Naive thymus-derived CD4-positive, alpha-beta T cell (primary cell): Measurements from ENCODE around the gene MKRN1. TPM values are rescaled to one million over a fixed set of nuclear protein-coding genes. Genes with fewer than 3 reads are reported as not detected.

Experiments
- ATAC-seq: fragments of 150-1000 bp; cut with Tn5 transposase; 2 replicates; pipeline ENCODE4 v1.10.0; 2021; ENCODE audit warnings: mild to moderate bottlenecking, moderate library complexity
- CTCF ChIA-PET: fragments of 350-600 bp; sonication (Branson Sonifier 250); formaldehyde crosslinking; loops from one replicate; lab custom pipeline; 2021; ENCODE audit warnings: antibody characterized with exemption; lab: Charles Lee
- POLR2A ChIA-PET: fragments of 350-600 bp; sonication (Branson Sonifier 250); formaldehyde crosslinking; loops from one replicate; lab custom pipeline; 2021; ENCODE audit warnings: antibody characterized with exemption, inconsistent platforms; lab: Charles Lee
- DNase-seq, 9 donors: peaks; one replicate each; pipeline versions ENCODE4 v3.0.0 to v3.0.0-alpha.2; 2020 to 2022; ENCODE audit warnings: mixed read lengths in 1 of 9
- H3K27ac ChIP-seq: one replicate; pipeline ENCODE4 v1.7.0; 2013; ENCODE audit warnings: mild to moderate bottlenecking, low read depth, low read length, moderate library complexity
- H3K27me3 ChIP-seq, 2 donors: one replicate each; pipeline ENCODE4 v1.7.0; 2013; ENCODE audit warnings: low read length in 2 of 2, mild to moderate bottlenecking in 2 of 2, moderate library complexity in 2 of 2; ENCODE audit not compliant: control insufficient read depth in 2 of 2, insufficient read depth in 2 of 2
- H3K36me3 ChIP-seq, 3 experiments: 1 replicate in 2 of 3; 2 replicates in 1 of 3; pipeline ENCODE4 v1.7.0; 2013; ENCODE audit warnings: low read length in 3 of 3, mild to moderate bottlenecking in 3 of 3, moderate library complexity in 1 of 3; ENCODE audit not compliant: insufficient read depth in 3 of 3, control insufficient read depth in 2 of 3
- H3K4me1 ChIP-seq, 2 donors: one replicate each; pipeline ENCODE4 v1.7.0; 2013; ENCODE audit warnings: low read length in 2 of 2, mild to moderate bottlenecking in 2 of 2, moderate library complexity in 1 of 2; ENCODE audit not compliant: control insufficient read depth in 2 of 2, insufficient read depth in 2 of 2
- H3K4me3 ChIP-seq: 2 replicates; pipeline ENCODE4 v1.7.0; 2013; ENCODE audit warnings: mild to moderate bottlenecking, low read length
- H3K9me3 ChIP-seq, 3 experiments: 1 replicate in 2 of 3; 2 replicates in 1 of 3; pipeline ENCODE4 v1.7.0; 2013; ENCODE audit warnings: low read length in 3 of 3; ENCODE audit not compliant: control insufficient read depth in 2 of 3
- H3K27ac Mint-ChIP-seq, 9 donors: one replicate each; pipeline ENCODE4 v1.8.0; 2020 to 2022; ENCODE audit warnings: mixed read lengths in 9 of 9, mild to moderate bottlenecking in 8 of 9, moderate library complexity in 5 of 9, inconsistent platforms in 2 of 9
- H3K27me3 Mint-ChIP-seq, 5 donors: one replicate each; pipeline ENCODE4 v1.8.0; 2021 to 2022; ENCODE audit warnings: mixed read lengths in 5 of 5, mild to moderate bottlenecking in 1 of 5
- H3K36me3 Mint-ChIP-seq, 5 donors: one replicate each; pipeline ENCODE4 v1.8.0; 2020 to 2022; ENCODE audit warnings: mixed read lengths in 5 of 5, mild to moderate bottlenecking in 3 of 5, inconsistent platforms in 1 of 5
- H3K4me1 Mint-ChIP-seq, 7 donors: one replicate each; pipeline ENCODE4 v1.8.0; 2020 to 2022; ENCODE audit warnings: mixed read lengths in 7 of 7, mild to moderate bottlenecking in 3 of 7, inconsistent platforms in 1 of 7
- H3K4me3 Mint-ChIP-seq, 10 donors: one replicate each; pipeline ENCODE4 v1.8.0; 2020 to 2022; ENCODE audit warnings: mild to moderate bottlenecking in 10 of 10, mixed read lengths in 10 of 10, moderate library complexity in 6 of 10, inconsistent platforms in 2 of 10
- H3K9me3 Mint-ChIP-seq, 11 donors: one replicate each; pipeline ENCODE4 v1.8.0; 2020 to 2022; ENCODE audit warnings: mixed read lengths in 11 of 11, mild to moderate bottlenecking in 4 of 11, inconsistent platforms in 1 of 11, moderate library complexity in 1 of 11
- intact Hi-C, 2 donors: fragments of 100-400 bp; cut with micrococcal nuclease; formaldehyde crosslinking; loops; one replicate each; pipeline ENCODE4 v1.15.1; 2023
- polyA plus RNA-seq, 2 donors: library from polyadenylated mRNA; unstranded; fragments of 300-500 nt; fragmentation: Illumina TruSeq; gene quantifications; one replicate each; pipeline ENCODE4 v1.2.3, GENCODE V29; 2021
- total RNA-seq, 6 experiments: library from RNA in 5 of 6; stranded (reverse) in 5 of 6; gene quantifications; 1 replicate in 5 of 6; 2 replicates in 1 of 6; pipeline ENCODE4 v1.2.3 and lab custom pipeline; 2021 to 2026

MKRN1 gene, protein sequence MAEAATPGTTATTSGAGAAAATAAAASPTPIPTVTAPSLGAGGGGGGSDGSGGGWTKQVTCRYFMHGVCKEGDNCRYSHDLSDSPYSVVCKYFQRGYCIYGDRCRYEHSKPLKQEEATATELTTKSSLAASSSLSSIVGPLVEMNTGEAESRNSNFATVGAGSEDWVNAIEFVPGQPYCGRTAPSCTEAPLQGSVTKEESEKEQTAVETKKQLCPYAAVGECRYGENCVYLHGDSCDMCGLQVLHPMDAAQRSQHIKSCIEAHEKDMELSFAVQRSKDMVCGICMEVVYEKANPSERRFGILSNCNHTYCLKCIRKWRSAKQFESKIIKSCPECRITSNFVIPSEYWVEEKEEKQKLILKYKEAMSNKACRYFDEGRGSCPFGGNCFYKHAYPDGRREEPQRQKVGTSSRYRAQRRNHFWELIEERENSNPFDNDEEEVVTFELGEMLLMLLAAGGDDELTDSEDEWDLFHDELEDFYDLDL
- 100 to 1,000 TPM in 4 of 5 experiments, 10 to 100 TPM in 1; 85.1 to 162 (median 144) TPM for total RNA-seq
- polyA plus RNA-seq: 100 to 1,000 TPM; 117 to 136 TPM
- total RNA-seq (lab: John Stamatoyannopoulos, UW): 158 reads per million, percentile 91 among the genes with 10 or more reads in this experiment

GRCh38 chr7:140479062-140479738, at the start of gene MKRN1:
Gene MKRN1 (minus strand): TSS chr7:140479505. CDS start chr7:140479344, 161 bp downstream.
- Histone ChIP-seq H3K27me3 (no peaks in the 10 kb centered on the region), H3K36me3 (peaks cover 0 to 6% (median 0%) of the 10 kb centered on the region in 3 experiments), H3K4me3 (peak within 1 kb of the TSS; percentile 84), H3K27ac (peak within 1 kb of the TSS; percentile 89), H3K9me3 (no peaks in the 10 kb centered on the region), H3K4me1 (peaks cover 21 to 28% of the 10 kb centered on the region in 2 donors)
- peak; percentile 93 for ATAC-seq
- POLR2A ChIA-PET: interaction anchor here (0.6 to 3.0 kb wide), 9 partner anchors 9 to 535 kb away, joined by 3 to 20 read pairs (median 5); partner anchors contain the start of genes RAB19 and SLC37A3
- H3K27ac Mint-ChIP-seq: peak within 1 kb of the TSS; percentile 92 to 99 (median 99)
- H3K4me3 Mint-ChIP-seq: peak within 1 kb of the TSS; percentile 90 to 100 (median 98)
- H3K4me1 Mint-ChIP-seq: peaks cover 13 to 35% (median 25%) of the 10 kb centered on the region in 7 donors
- peaks cover 0 to 3% (median 0%) of the 10 kb centered on the region in 5 donors for H3K36me3 Mint-ChIP-seq
- CTCF ChIA-PET: interaction anchor here (0.5 to 6.0 kb wide), 3 partner anchors 13 to 530 kb away, joined by 3 to 77 read pairs (median 5); no protein-coding TSS in a partner anchor
- H3K27me3 Mint-ChIP-seq: peaks cover 0 to 15% (median 0%) of the 10 kb centered on the region in 5 donors
- peak; percentile 87 to 93 (median 92) for DNase-seq
- intact Hi-C loops: loop anchor here (1.0 to 10.0 kb wide), 22 partner anchors 75 to 1727 kb away; partner anchors contain the start of genes BRAF (in 2 of the 2), MRPS33 (in 2 of the 2), NDUFB2 (in 2 of the 2) and RAB19 (in 2 of the 2)
- H3K9me3 Mint-ChIP-seq: no peaks in the 10 kb centered on the region

- ATAC-seq (no peak), DNase-seq (no peak)
- H3K9me3 ChIP-seq: no peaks in the 10 kb centered on the region
- H3K27ac ChIP-seq: no peak overlapping the region
- Mint-ChIP-seq H3K27me3 (peaks cover 0 to 7% (median 5%) of the 10 kb centered on the region in 5 donors), H3K4me1 (peaks cover 18 to 29% (median 22%) of the 10 kb centered on the region in 7 donors), H3K4me3 (peak overlapping the region in 2 of 10 donors; percentile 60 to 62), H3K9me3 (no peaks in the 10 kb centered on the region), H3K27ac (no peak overlapping the region), H3K36me3 (no peaks in the 10 kb centered on the region)
- H3K4me3 ChIP-seq: no peak overlapping the region
- ChIA-PET POLR2A (no interaction called here), CTCF (no interaction called here)
- H3K4me1 ChIP-seq: peaks cover 10 to 21% of the 10 kb centered on the region in 2 donors
- H3K36me3 ChIP-seq: no peaks in the 10 kb centered on the region
- intact Hi-C loops: no loop called here
- H3K27me3 ChIP-seq: no peaks in the 10 kb centered on the region
Observed at GRCh38 chr7:140526787-140527664, 47.7 kb upstream of the MKRN1 start.

- Histone ChIP-seq H3K27ac (no peak overlapping the region), H3K4me3 (no peak overlapping the region), H3K27me3 (no peaks in the 10 kb centered on the region), H3K9me3 (no peaks in the 10 kb centered on the region), H3K4me1 (peaks cover 10 to 21% of the 10 kb centered on the region in 2 donors), H3K36me3 (no peaks in the 10 kb centered on the region)
- Mint-ChIP-seq H3K27ac (peak overlapping the region in 5 of 9 donors; percentile 46 to 71 (median 47)), H3K4me1 (peaks cover 18 to 29% (median 22%) of the 10 kb centered on the region in 7 donors), H3K4me3 (peak overlapping the region in 5 of 10 donors; percentile 21 to 73 (median 60)), H3K36me3 (no peaks in the 10 kb centered on the region), H3K27me3 (peaks cover 0 to 7% (median 4%) of the 10 kb centered on the region in 5 donors), H3K9me3 (no peaks in the 10 kb centered on the region)
- intact Hi-C loops: no loop called here
- POLR2A ChIA-PET: no interaction called here
- DNase-seq (no peak), ATAC-seq (no peak)
- CTCF ChIA-PET: no interaction called here
Observed at GRCh38 chr7:140526214-140526613, 46.9 kb upstream of the MKRN1 start.

- Histone ChIP-seq H3K9me3 (no peaks in the 10 kb centered on the region), H3K27ac (no peak overlapping the region), H3K27me3 (no peaks in the 10 kb centered on the region), H3K4me1 (peaks cover 10 to 21% of the 10 kb centered on the region in 2 donors), H3K36me3 (no peaks in the 10 kb centered on the region), H3K4me3 (no peak overlapping the region)
- H3K4me3 Mint-ChIP-seq: peak overlapping the region in 6 of 10 donors; percentile 16 to 73 (median 54)
- ATAC-seq (peak; percentile 47), DNase-seq (peak in 4 of 9 donors; percentile 9 to 23 (median 18))
- H3K36me3 Mint-ChIP-seq: no peaks in the 10 kb centered on the region
- peak overlapping the region in 5 of 9 donors; percentile 46 to 71 (median 47) for H3K27ac Mint-ChIP-seq
- CTCF ChIA-PET: no interaction called here
- H3K4me1 Mint-ChIP-seq: peaks cover 18 to 29% (median 22%) of the 10 kb centered on the region in 7 donors
- H3K9me3 Mint-ChIP-seq: no peaks in the 10 kb centered on the region
- intact Hi-C loops: no loop called here
- H3K27me3 Mint-ChIP-seq: peaks cover 0 to 7% (median 4%) of the 10 kb centered on the region in 5 donors
- POLR2A ChIA-PET: no interaction called here
Observed at GRCh38 chr7:140525743-140526142, 46.4 kb upstream of the MKRN1 start.

- Mint-ChIP-seq H3K4me3 (no peak overlapping the region), H3K9me3 (no peaks in the 10 kb centered on the region), H3K36me3 (no peaks in the 10 kb centered on the region), H3K4me1 (peaks cover 15 to 23% (median 20%) of the 10 kb centered on the region in 7 donors), H3K27ac (peak overlapping the region in 1 of 9 donors; percentile 84), H3K27me3 (peaks cover 0 to 7% (median 6%) of the 10 kb centered on the region in 5 donors)
- ATAC-seq: no peak
- H3K4me1 ChIP-seq: peaks cover 7 to 12% of the 10 kb centered on the region in 2 donors
- peaks cover 0 to 2% of the 10 kb centered on the region in 2 donors for H3K27me3 ChIP-seq
- POLR2A ChIA-PET: no interaction called here
- no peak overlapping the region for H3K27ac ChIP-seq
- intact Hi-C loops: no loop called here
- CTCF ChIA-PET: no interaction called here
- H3K9me3 ChIP-seq: no peaks in the 10 kb centered on the region
- DNase-seq: no peak
- H3K36me3 ChIP-seq: no peaks in the 10 kb centered on the region
- H3K4me3 ChIP-seq: no peak overlapping the region
Observed at GRCh38 chr7:140521421-140521820, 42.1 kb upstream of the MKRN1 start.
